Ascending aorta (tissue), 2 donors: ENCODE results near the gene CBFA2T2. TPM values are rescaled to one million over a fixed set of nuclear protein-coding genes. Genes with fewer than 3 reads are reported as not detected.

ENCODE experiments used
- DNase-seq, 2 donors: peaks; one replicate each; pipeline ENCODE4 v3.0.0-alpha.2; 2019; ENCODE audit warnings: low spot score in 2 of 2
- H3K27ac ChIP-seq, 2 donors: fragments of 200-600 bp; sonication (generic); one replicate each; pipeline ENCODE4 v1.5.1; 2016 to 2017; ENCODE audit warnings: mild to moderate bottlenecking in 1 of 2
- H3K27me3 ChIP-seq: fragments of 200-600 bp; sonication (generic); one replicate; pipeline ENCODE4 v1.5.1; 2017
- H3K36me3 ChIP-seq, 2 donors: fragments of 200-600 bp; sonication (generic); one replicate each; pipeline ENCODE4 v1.5.1; 2016
- H3K4me1 ChIP-seq, 2 donors: fragments of 200-600 bp; sonication (generic); one replicate each; pipeline ENCODE4 v1.5.1; 2016 to 2017; ENCODE audit warnings: mild to moderate bottlenecking in 1 of 2
- H3K4me3 ChIP-seq, 2 donors: fragments of 200-600 bp; sonication (generic); one replicate each; pipeline ENCODE4 v1.5.1; 2016 to 2017; ENCODE audit warnings: mild to moderate bottlenecking in 1 of 2
- H3K9me3 ChIP-seq, 2 donors: fragments of 200-600 bp; sonication (generic); one replicate each; pipeline ENCODE4 v1.5.1; 2016
- CTCF ChIP-seq, 3 experiments: fragments of 200-600 bp in 2 of 3; fragments of 450-650 bp in 1 of 3; sonication (generic) in 2 of 3; IDR thresholded peaks; one replicate each; pipeline ENCODE4 v1.5.1; 2016 to 2019; ENCODE audit warnings: antibody characterized with exemption in 3 of 3, mild to moderate bottlenecking in 1 of 3, moderate library complexity in 1 of 3
- intact Hi-C: fragments of 100-400 bp; cut with DNase I; formaldehyde crosslinking; loops from one replicate; pipeline ENCODE4 v1.15.1; 2023
- total RNA-seq: library from RNA; depleted of rRNA; stranded (reverse); fragments of >200 nt; gene quantifications from one replicate; pipeline ENCODE4 v1.1.0, GENCODE V29; 2016

The CBFA2T2 gene
- total RNA-seq, 1 donor from 2014 or later: 22.4 TPM

GRCh38 chr20:33576432-33577125 lies 86.7 kb downstream of the CBFA2T2 start:
- Histone ChIP-seq H3K4me3 (no peak overlapping the region), H3K27ac (no peak overlapping the region), H3K27me3 (no peaks in the 10 kb centered on the region), H3K36me3 (no peaks in the 10 kb centered on the region), H3K4me1 (peaks cover 0 to 2% of the 10 kb centered on the region in 2 donors), H3K9me3 (no peaks in the 10 kb centered on the region)
- intact Hi-C loops: no loop called here
- no peak for TF ChIP-seq CTCF (IDR thresholded peaks at IDR 0.05)
- DNase-seq: no peak

GRCh38 chr20:33578510-33578909 lies 88.6 kb downstream of the CBFA2T2 start:
- H3K9me3 ChIP-seq: no peaks in the 10 kb centered on the region
- no peak for TF ChIP-seq CTCF (IDR thresholded peaks at IDR 0.05)
- DNase-seq: no peak
- no peak overlapping the region for H3K4me3 ChIP-seq
- H3K4me1 ChIP-seq: peaks cover 0 to 2% of the 10 kb centered on the region in 2 donors
- intact Hi-C loops: no loop called here
- H3K36me3 ChIP-seq: no peaks in the 10 kb centered on the region
- no peaks in the 10 kb centered on the region for H3K27me3 ChIP-seq
- H3K27ac ChIP-seq: no peak overlapping the region

- Histone ChIP-seq H3K4me3 (no peak overlapping the region), H3K27me3 (no peaks in the 10 kb centered on the region), H3K4me1 (peaks cover 3 to 9% of the 10 kb centered on the region in 2 donors), H3K27ac (no peak overlapping the region), H3K36me3 (no peaks in the 10 kb centered on the region), H3K9me3 (no peaks in the 10 kb centered on the region)
- DNase-seq: no peak
- intact Hi-C loops: no loop called here
- TF ChIP-seq CTCF (IDR thresholded peaks at IDR 0.05): no peak
These were observed 93.2 kb downstream of the CBFA2T2 start for GRCh38 chr20:33583143-33583542.

GRCh38 chr20:33584976-33585375 lies 95.1 kb downstream of the CBFA2T2 start:
- Histone ChIP-seq H3K4me3 (no peak overlapping the region), H3K4me1 (peaks cover 3 to 7% of the 10 kb centered on the region in 2 donors), H3K27ac (no peak overlapping the region), H3K36me3 (no peaks in the 10 kb centered on the region), H3K27me3 (no peaks in the 10 kb centered on the region), H3K9me3 (no peaks in the 10 kb centered on the region)
- DNase-seq: no peak
- TF ChIP-seq CTCF (IDR thresholded peaks at IDR 0.05): no peak
- intact Hi-C loops: no loop called here

- no peak for DNase-seq
- TF ChIP-seq CTCF (IDR thresholded peaks at IDR 0.05): no peak
- Histone ChIP-seq H3K27me3 (no peaks in the 10 kb centered on the region), H3K4me3 (no peak overlapping the region), H3K36me3 (no peaks in the 10 kb centered on the region), H3K9me3 (no peaks in the 10 kb centered on the region), H3K4me1 (peaks cover 3 to 7% of the 10 kb centered on the region in 2 donors), H3K27ac (no peak overlapping the region)
- intact Hi-C loops: no loop called here
These were observed 95.5 kb downstream of the CBFA2T2 start for GRCh38 chr20:33585413-33585812.
